H9 (cell line): ENCODE measurements around the gene MT4. TPM values are rescaled to one million over a fixed set of nuclear protein-coding genes. Genes with fewer than 3 reads are reported as not detected.

ENCODE experiments used
- DNase-seq: peaks from one replicate; pipeline ENCODE4 v3.0.0-alpha.2; 2017
- H2AFZ ChIP-seq: one replicate; pipeline ENCODE4 v1.6.1; 2013; ENCODE audit warnings: mild to moderate bottlenecking, low read length, control low read depth, moderate library complexity
- H2AK5ac ChIP-seq: 2 replicates; pipeline ENCODE4 v1.6.1; 2013; ENCODE audit warnings: low read length, control low read depth, mixed read lengths; ENCODE audit not compliant: insufficient read length
- H2BK120ac ChIP-seq: one replicate; pipeline ENCODE4 v1.6.1; 2013; ENCODE audit warnings: low read depth, mild to moderate bottlenecking, low read length, control low read depth, inconsistent platforms; ENCODE audit not compliant: poor library complexity, severe bottlenecking
- H2BK12ac ChIP-seq: 2 replicates; pipeline ENCODE4 v1.6.1; 2013; ENCODE audit warnings: low read length, control low read depth, mixed read lengths, low read depth; ENCODE audit not compliant: insufficient read length
- H2BK15ac ChIP-seq: 2 replicates; pipeline ENCODE4 v1.6.1; 2013; ENCODE audit warnings: low read depth, low read length, control low read depth
- H2BK20ac ChIP-seq: one replicate; pipeline ENCODE4 v1.6.1; 2013; ENCODE audit warnings: low read depth, mild to moderate bottlenecking, low read length, control low read depth, inconsistent platforms; ENCODE audit not compliant: poor library complexity, severe bottlenecking
- H2BK5ac ChIP-seq: 2 replicates; pipeline ENCODE4 v1.6.1; 2013; ENCODE audit warnings: low read length, control low read depth, mixed read lengths; ENCODE audit not compliant: insufficient read length
- H3K14ac ChIP-seq: 2 replicates; pipeline ENCODE4 v1.6.1; 2013; ENCODE audit warnings: low read length, control low read depth; ENCODE audit not compliant: insufficient read depth
- H3K18ac ChIP-seq: 2 replicates; pipeline ENCODE4 v1.6.1; 2013; ENCODE audit warnings: low read depth, mild to moderate bottlenecking, mixed read lengths, low read length, control low read depth; ENCODE audit not compliant: insufficient read length
- H3K23ac ChIP-seq: 2 replicates; pipeline ENCODE4 v1.6.1; 2013; ENCODE audit warnings: low read length, control low read depth, mixed read lengths, low read depth; ENCODE audit not compliant: insufficient read length
- H3K23me2 ChIP-seq: 2 replicates; pipeline ENCODE4 v1.6.1; 2013; ENCODE audit warnings: low read depth, mild to moderate bottlenecking, mixed read lengths, low read length, control low read depth; ENCODE audit not compliant: insufficient read length, poor library complexity, severe bottlenecking
- H3K27ac ChIP-seq: 2 replicates; pipeline ENCODE4 v1.5.1; 2013; ENCODE audit warnings: low read length, control low read depth, mixed read lengths, low read depth; ENCODE audit not compliant: insufficient read length
- H3K27me3 ChIP-seq: 2 replicates; pipeline ENCODE4 v1.6.1; 2013; ENCODE audit warnings: low read length, control low read depth, inconsistent platforms; ENCODE audit not compliant: insufficient read depth
- H3K4ac ChIP-seq: 2 replicates; pipeline ENCODE4 v1.6.1; 2013; ENCODE audit warnings: low read depth, mild to moderate bottlenecking, control low read depth, inconsistent platforms, low read length, moderate library complexity
- H3K4me1 ChIP-seq: 2 replicates; pipeline ENCODE4 v1.6.1; 2013; ENCODE audit warnings: low read length, control low read depth, inconsistent platforms; ENCODE audit not compliant: insufficient read depth
- H3K4me2 ChIP-seq: 2 replicates; pipeline ENCODE4 v1.6.1; 2013; ENCODE audit warnings: low read length, control low read depth, mixed read lengths; ENCODE audit not compliant: insufficient read length, insufficient read depth
- H3K56ac ChIP-seq: 2 replicates; pipeline ENCODE4 v1.6.1; 2013; ENCODE audit warnings: low read depth, mild to moderate bottlenecking, mixed read lengths, low read length, control low read depth; ENCODE audit not compliant: insufficient read length
- H3K79me1 ChIP-seq: 2 replicates; pipeline ENCODE4 v1.6.1; 2013; ENCODE audit warnings: low read depth, mild to moderate bottlenecking, moderate library complexity, low read length, control low read depth, inconsistent platforms; ENCODE audit not compliant: insufficient read depth, poor library complexity, severe bottlenecking
- H3K79me2 ChIP-seq: 2 replicates; pipeline ENCODE4 v1.6.1; 2013; ENCODE audit warnings: low read length, control low read depth, inconsistent platforms; ENCODE audit not compliant: insufficient read depth
- H3K9ac ChIP-seq: 2 replicates; pipeline ENCODE4 v1.6.1; 2013; ENCODE audit warnings: low read length, control low read depth, mixed read lengths; ENCODE audit not compliant: insufficient read length; ENCODE audit errors: extremely low read depth
- H3K9me3 ChIP-seq: one replicate; pipeline ENCODE4 v1.6.1; 2013; ENCODE audit warnings: low read depth, low read length, inconsistent platforms; ENCODE audit not compliant: control insufficient read depth
- H3T11ph ChIP-seq: one replicate; pipeline ENCODE4 v1.6.1; 2013; ENCODE audit warnings: mild to moderate bottlenecking, low read length, control low read depth, inconsistent platforms
- H4K20me1 ChIP-seq: one replicate; pipeline ENCODE4 v1.6.1; 2013; ENCODE audit not compliant: control insufficient read depth, insufficient read length, insufficient read depth
- H4K5ac ChIP-seq: 2 replicates; pipeline ENCODE4 v1.6.1; 2013; ENCODE audit warnings: low read depth, mild to moderate bottlenecking, mixed read lengths, low read length, control low read depth; ENCODE audit not compliant: insufficient read length
- H4K8ac ChIP-seq: replicated peaks from 2 replicates; pipeline ENCODE4 v1.6.1; 2013; ENCODE audit warnings: low read length, control low read depth, mixed read lengths, low read depth; ENCODE audit not compliant: insufficient read length
- H4K91ac ChIP-seq: 2 replicates; pipeline ENCODE4 v1.6.1; 2013; ENCODE audit warnings: low read depth, mild to moderate bottlenecking, moderate library complexity, mixed read lengths, low read length, control low read depth; ENCODE audit not compliant: insufficient read length
- H3K27ac Mint-ChIP-seq, 3 experiments: 2 replicates in 2 of 3; 3 replicates in 1 of 3; pipeline ENCODE4 v1.8.0; 2020 to 2021; ENCODE audit warnings: mixed read lengths in 3 of 3, mild to moderate bottlenecking in 1 of 3, moderate library complexity in 1 of 3
- H3K27me3 Mint-ChIP-seq: 2 replicates; pipeline ENCODE4 v1.8.0; 2021; ENCODE audit warnings: low read depth, mild to moderate bottlenecking, moderate library complexity, mixed read lengths
- H3K36me3 Mint-ChIP-seq, 3 experiments: 2 replicates in 2 of 3; 3 replicates in 1 of 3; pipeline ENCODE4 v1.8.0; 2020 to 2021; ENCODE audit warnings: low read depth in 3 of 3, mixed read lengths in 3 of 3; ENCODE audit not compliant: insufficient read depth in 1 of 3
- H3K4me1 Mint-ChIP-seq, 2 experiments: 2 replicates each; pipeline ENCODE4 v1.8.0; 2020; ENCODE audit warnings: mixed read lengths in 2 of 2
- H3K4me3 Mint-ChIP-seq, 2 experiments: 2 replicates in 1 of 2; 3 replicates in 1 of 2; pipeline ENCODE4 v1.8.0; 2020 to 2021; ENCODE audit warnings: mild to moderate bottlenecking in 2 of 2, mixed read lengths in 2 of 2, moderate library complexity in 1 of 2
- H3K9me3 Mint-ChIP-seq, 2 experiments: 2 replicates in 1 of 2; 3 replicates in 1 of 2; pipeline ENCODE4 v1.8.0; 2020; ENCODE audit warnings: mild to moderate bottlenecking in 2 of 2, mixed read lengths in 2 of 2, moderate library complexity in 1 of 2
- WGBS: extraction: QIAGEN DNeasy Blood & Tissue Kit; methylation state at CpG from one replicate; pipeline ENCODE4 v1.1.7; 2013; ENCODE audit warnings: missing lambda C conversion rate, low lambda C conversion rate, mixed read lengths; ENCODE audit not compliant: insufficient read length; ENCODE audit errors: extremely low coverage; 5-methylcytosine and 5-hydroxymethylcytosine counted together
- total RNA-seq: library from RNA; stranded (reverse); gene quantifications from 2 replicates; pipeline ENCODE4 v1.2.1, GENCODE V29; 2021
- TF ChIP-seq, protein P1 (sequence below): fragments of 200-600 bp; sonication (generic); conservative IDR thresholded peaks from 3 replicates; pipeline ENCODE4 v1.8.0; 2021; ENCODE audit warnings: antibody characterized with exemption, mild to moderate bottlenecking

Gene MT4
- total RNA-seq, 1 experiment from 2014 or later = not detected

- no peak overlapping the region for H2BK12ac ChIP-seq
- H3K4ac ChIP-seq = no peak overlapping the region
- no peak overlapping the region for H3K14ac ChIP-seq
- no peak overlapping the region for H3K4me2 ChIP-seq
- H3K18ac ChIP-seq = no peak overlapping the region
- H3K4me1 Mint-ChIP-seq = no peaks in the 10 kb centered on the region
- no peak overlapping the region for H2BK20ac ChIP-seq
- no peaks in the 10 kb centered on the region for H3K23me2 ChIP-seq
- no peak overlapping the region for H2BK120ac ChIP-seq
- no peak overlapping the region for H2AK5ac ChIP-seq
- WGBS = no CpG with 5 or more reads among the region's 11 CpGs
- no peak overlapping the region for H3K56ac ChIP-seq
- H3K4me3 Mint-ChIP-seq = no peak overlapping the region
- no peak overlapping the region for H3K27ac ChIP-seq
- no peak overlapping the region for H4K5ac ChIP-seq
- no peaks in the 10 kb centered on the region for H3K79me2 ChIP-seq
- H3K27me3 ChIP-seq = no peaks in the 10 kb centered on the region
- no peak overlapping the region for H2BK15ac ChIP-seq
- no peak overlapping the region; a peak in 1 of 7 replicates for H3K27ac Mint-ChIP-seq
- H3K9me3 Mint-ChIP-seq = peaks cover 3 to 4% of the 10 kb centered on the region in 2 experiments; a peak in 3 of 5 replicates
- no peak for DNase-seq
- no peaks in the 10 kb centered on the region for H3K79me1 ChIP-seq
- no peak overlapping the region for H2BK5ac ChIP-seq
- no peaks in the 10 kb centered on the region for H3K4me1 ChIP-seq
- H3K27me3 Mint-ChIP-seq = peaks cover 24% of the 10 kb centered on the region
- no peak overlapping the region for H3T11ph ChIP-seq
- TF ChIP-seq, protein P1, sequence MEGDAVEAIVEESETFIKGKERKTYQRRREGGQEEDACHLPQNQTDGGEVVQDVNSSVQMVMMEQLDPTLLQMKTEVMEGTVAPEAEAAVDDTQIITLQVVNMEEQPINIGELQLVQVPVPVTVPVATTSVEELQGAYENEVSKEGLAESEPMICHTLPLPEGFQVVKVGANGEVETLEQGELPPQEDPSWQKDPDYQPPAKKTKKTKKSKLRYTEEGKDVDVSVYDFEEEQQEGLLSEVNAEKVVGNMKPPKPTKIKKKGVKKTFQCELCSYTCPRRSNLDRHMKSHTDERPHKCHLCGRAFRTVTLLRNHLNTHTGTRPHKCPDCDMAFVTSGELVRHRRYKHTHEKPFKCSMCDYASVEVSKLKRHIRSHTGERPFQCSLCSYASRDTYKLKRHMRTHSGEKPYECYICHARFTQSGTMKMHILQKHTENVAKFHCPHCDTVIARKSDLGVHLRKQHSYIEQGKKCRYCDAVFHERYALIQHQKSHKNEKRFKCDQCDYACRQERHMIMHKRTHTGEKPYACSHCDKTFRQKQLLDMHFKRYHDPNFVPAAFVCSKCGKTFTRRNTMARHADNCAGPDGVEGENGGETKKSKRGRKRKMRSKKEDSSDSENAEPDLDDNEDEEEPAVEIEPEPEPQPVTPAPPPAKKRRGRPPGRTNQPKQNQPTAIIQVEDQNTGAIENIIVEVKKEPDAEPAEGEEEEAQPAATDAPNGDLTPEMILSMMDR = no peak
- no peak overlapping the region for H3K9ac ChIP-seq
- H4K20me1 ChIP-seq = no peaks in the 10 kb centered on the region
- H3K9me3 ChIP-seq = no peaks in the 10 kb centered on the region
- no peak overlapping the region for H4K91ac ChIP-seq
- no peak overlapping the region for H4K8ac ChIP-seq
- no peaks in the 10 kb centered on the region for H3K36me3 Mint-ChIP-seq
- H2AFZ ChIP-seq = no peak overlapping the region
- no peak overlapping the region for H3K23ac ChIP-seq
These were observed 6.7 kb downstream of the MT4 start for GRCh38 chr16:56571525-56571924.
